Superior temporal gyrus (tissue), 1 donor: ENCODE results near the gene SKA1.
A peak's percentile ranks its signal among the peaks of the same experiment; 100 is the strongest.

Experiments used
- DNase-seq: peaks from one replicate; pipeline ENCODE4 v3.0.0-alpha.2; 2016; ENCODE audit errors: extremely low spot score

SKA1 gene

GRCh38 chr18:50374753-50375391 is at the start of gene SKA1:
TSS of gene SKA1 (plus strand) at chr18:50375046. CDS start at chr18:50375831, 785 bp downstream.
- peak; percentile 94 for DNase-seq

GRCh38 chr18:50327983-50328382 is 46.9 kb upstream of the SKA1 start:
- no peak for DNase-seq

- no peak for DNase-seq
Measured at GRCh38 chr18:50330176-50330575, 44.7 kb upstream of the SKA1 start.

GRCh38 chr18:50331691-50332090 is 43.2 kb upstream of the SKA1 start:
- DNase-seq = no peak

GRCh38 chr18:50334546-50335152 is 40.2 kb upstream of the SKA1 start:
- no peak for DNase-seq

GRCh38 chr18:50338122-50338521 is 36.7 kb upstream of the SKA1 start:
- DNase-seq = no peak

GRCh38 chr18:50338715-50339114 is 36.1 kb upstream of the SKA1 start:
- no peak for DNase-seq

GRCh38 chr18:50340078-50340477 is 34.8 kb upstream of the SKA1 start:
- DNase-seq = no peak

- no peak for DNase-seq
Measured at GRCh38 chr18:50341443-50341842, 33.4 kb upstream of the SKA1 start.

GRCh38 chr18:50350699-50351098 is 24.1 kb upstream of the SKA1 start:
- DNase-seq = no peak

GRCh38 chr18:50356036-50356945 is 18.6 kb upstream of the SKA1 start:
- DNase-seq = no peak

GRCh38 chr18:50358844-50359243 is 16.0 kb upstream of the SKA1 start:
- DNase-seq = no peak

- DNase-seq = no peak
Measured at GRCh38 chr18:50359806-50360205, 15.0 kb upstream of the SKA1 start.

- no peak for DNase-seq
Measured at GRCh38 chr18:50360611-50361010, 14.2 kb upstream of the SKA1 start.

- DNase-seq = no peak
Measured at GRCh38 chr18:50369672-50370071, 5.2 kb upstream of the SKA1 start.

- no peak for DNase-seq
Measured at GRCh38 chr18:50372743-50373142, 2.1 kb upstream of the SKA1 start.

GRCh38 chr18:50373561-50374219 is 1.2 kb upstream of the SKA1 start:
- no peak for DNase-seq

- DNase-seq = no peak
Measured at GRCh38 chr18:50374220-50374752, 560 bp upstream of the SKA1 start.

- DNase-seq = no peak
Measured at GRCh38 chr18:50377061-50377798, 2.4 kb downstream of the SKA1 start.

GRCh38 chr18:50388988-50389387 is 14.1 kb downstream of the SKA1 start:
- no peak for DNase-seq

- no peak for DNase-seq
Measured at GRCh38 chr18:50393802-50394201, 19.0 kb downstream of the SKA1 start.
